ENCODE measurements around the gene UHMK1.
A peak's percentile ranks its signal among the peaks of the same experiment; 100 is the strongest.

UHMK1 gene

DNA sequence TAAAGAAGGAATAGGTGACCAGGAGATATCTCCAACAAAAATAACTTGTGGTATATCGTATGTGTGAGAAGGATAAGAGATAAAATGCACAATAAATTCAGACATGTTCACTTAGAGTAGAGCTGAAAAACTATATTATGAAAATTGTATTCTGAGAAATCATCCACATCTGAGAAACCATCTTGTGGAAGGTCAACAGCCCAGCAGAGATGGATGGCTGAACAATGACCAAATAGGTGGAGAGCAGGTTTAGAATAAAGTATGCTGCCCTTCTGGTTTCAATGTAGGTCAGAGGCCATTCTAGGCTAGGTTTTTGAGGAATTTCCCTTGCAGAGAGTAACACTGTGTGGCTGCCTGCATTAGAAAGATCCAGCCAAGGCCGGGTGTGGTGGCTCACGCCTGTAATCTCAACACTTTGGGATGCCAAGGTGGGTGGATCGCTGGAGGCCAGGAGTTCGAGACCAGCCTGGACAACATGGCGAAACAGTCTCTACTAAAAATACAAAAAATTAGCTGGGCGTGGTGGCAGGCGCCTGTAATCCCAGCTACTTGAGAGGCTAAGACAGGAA, 55.1 kb downstream of the UHMK1 start:
- no peak for DNase-seq (ENCODE audit: low read depth)
- H3K4me3 ChIP-seq (ENCODE audit: low read depth, low read length), result no peak overlapping the region
- TF ChIP-seq, protein P1, sequence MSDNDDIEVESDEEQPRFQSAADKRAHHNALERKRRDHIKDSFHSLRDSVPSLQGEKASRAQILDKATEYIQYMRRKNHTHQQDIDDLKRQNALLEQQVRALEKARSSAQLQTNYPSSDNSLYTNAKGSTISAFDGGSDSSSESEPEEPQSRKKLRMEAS (IDR thresholded peaks at IDR 0.05; ENCODE audit: low read depth, low read length), result no peak
- no peak for TF ChIP-seq POLR2A (IDR thresholded peaks at IDR 0.05; ENCODE audit: extremely low read depth, insufficient read length)
- TF ChIP-seq, protein P2, sequence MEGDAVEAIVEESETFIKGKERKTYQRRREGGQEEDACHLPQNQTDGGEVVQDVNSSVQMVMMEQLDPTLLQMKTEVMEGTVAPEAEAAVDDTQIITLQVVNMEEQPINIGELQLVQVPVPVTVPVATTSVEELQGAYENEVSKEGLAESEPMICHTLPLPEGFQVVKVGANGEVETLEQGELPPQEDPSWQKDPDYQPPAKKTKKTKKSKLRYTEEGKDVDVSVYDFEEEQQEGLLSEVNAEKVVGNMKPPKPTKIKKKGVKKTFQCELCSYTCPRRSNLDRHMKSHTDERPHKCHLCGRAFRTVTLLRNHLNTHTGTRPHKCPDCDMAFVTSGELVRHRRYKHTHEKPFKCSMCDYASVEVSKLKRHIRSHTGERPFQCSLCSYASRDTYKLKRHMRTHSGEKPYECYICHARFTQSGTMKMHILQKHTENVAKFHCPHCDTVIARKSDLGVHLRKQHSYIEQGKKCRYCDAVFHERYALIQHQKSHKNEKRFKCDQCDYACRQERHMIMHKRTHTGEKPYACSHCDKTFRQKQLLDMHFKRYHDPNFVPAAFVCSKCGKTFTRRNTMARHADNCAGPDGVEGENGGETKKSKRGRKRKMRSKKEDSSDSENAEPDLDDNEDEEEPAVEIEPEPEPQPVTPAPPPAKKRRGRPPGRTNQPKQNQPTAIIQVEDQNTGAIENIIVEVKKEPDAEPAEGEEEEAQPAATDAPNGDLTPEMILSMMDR (IDR thresholded peaks at IDR 0.05; ENCODE audit: low read depth, low read length), result no peak
- no peak for TF ChIP-seq MYC (IDR thresholded peaks at IDR 0.05; ENCODE audit: low read depth, low read length)

DNA sequence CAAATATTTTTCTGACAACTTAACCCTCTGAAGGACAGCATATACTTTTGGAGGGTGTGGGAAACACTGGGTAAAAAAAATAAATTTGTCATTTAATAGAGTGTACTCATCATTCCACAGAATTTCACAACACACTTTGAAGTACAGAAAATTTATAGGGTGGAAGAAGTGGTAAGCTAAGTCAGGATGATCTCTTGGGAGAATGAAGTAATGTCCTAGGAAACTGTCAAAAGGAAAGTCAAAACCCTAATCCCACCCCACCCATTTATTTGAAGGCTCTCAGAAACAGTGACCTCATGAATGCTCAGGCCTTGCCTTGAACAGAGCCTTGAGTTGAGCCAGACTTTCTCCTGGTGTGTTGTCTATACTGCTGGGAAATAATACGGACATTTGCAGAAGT, 56.6 kb downstream of the UHMK1 start:
- peak; percentile 18 for DNase-seq (ENCODE audit: low read depth)
- TF ChIP-seq, protein P1 (IDR thresholded peaks at IDR 0.05; ENCODE audit: low read depth, low read length), result no peak
- TF ChIP-seq POLR2A (IDR thresholded peaks at IDR 0.05; ENCODE audit: extremely low read depth, insufficient read length) (no peak), MYC (IDR thresholded peaks at IDR 0.05; ENCODE audit: low read depth, low read length) (no peak)
- TF ChIP-seq, protein P2 (IDR thresholded peaks at IDR 0.05; ENCODE audit: low read depth, low read length), result no peak
- H3K4me3 ChIP-seq (ENCODE audit: low read depth, low read length), result no peak overlapping the region

DNA sequence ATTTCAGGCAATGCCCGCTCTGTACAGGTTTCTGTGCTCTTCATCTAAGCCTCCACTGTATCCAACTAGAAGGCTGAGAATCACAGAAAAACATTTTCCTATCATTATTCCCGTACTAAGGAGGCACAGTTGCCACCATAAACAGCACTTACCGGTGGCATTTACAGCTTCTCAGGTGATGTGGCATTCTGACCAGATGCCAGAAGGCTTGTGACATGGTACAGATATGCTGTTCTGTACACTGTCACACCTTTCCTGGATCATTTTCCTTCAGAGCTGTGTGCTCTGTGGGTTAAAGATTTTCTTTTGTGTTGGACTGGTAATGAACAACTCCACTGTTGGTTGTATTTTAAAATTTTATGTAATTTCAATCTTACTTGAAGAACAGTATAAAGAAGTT, 59.9 kb downstream of the UHMK1 start:
- DNase-seq (ENCODE audit: low read depth), result no peak
- TF ChIP-seq, protein P1 (IDR thresholded peaks at IDR 0.05; ENCODE audit: low read depth, low read length), result no peak
- no peak for TF ChIP-seq MYC (IDR thresholded peaks at IDR 0.05; ENCODE audit: low read depth, low read length)
- no peak for TF ChIP-seq POLR2A (IDR thresholded peaks at IDR 0.05; ENCODE audit: extremely low read depth, insufficient read length)
- TF ChIP-seq, protein P2 (IDR thresholded peaks at IDR 0.05; ENCODE audit: low read depth, low read length), result no peak

DNA sequence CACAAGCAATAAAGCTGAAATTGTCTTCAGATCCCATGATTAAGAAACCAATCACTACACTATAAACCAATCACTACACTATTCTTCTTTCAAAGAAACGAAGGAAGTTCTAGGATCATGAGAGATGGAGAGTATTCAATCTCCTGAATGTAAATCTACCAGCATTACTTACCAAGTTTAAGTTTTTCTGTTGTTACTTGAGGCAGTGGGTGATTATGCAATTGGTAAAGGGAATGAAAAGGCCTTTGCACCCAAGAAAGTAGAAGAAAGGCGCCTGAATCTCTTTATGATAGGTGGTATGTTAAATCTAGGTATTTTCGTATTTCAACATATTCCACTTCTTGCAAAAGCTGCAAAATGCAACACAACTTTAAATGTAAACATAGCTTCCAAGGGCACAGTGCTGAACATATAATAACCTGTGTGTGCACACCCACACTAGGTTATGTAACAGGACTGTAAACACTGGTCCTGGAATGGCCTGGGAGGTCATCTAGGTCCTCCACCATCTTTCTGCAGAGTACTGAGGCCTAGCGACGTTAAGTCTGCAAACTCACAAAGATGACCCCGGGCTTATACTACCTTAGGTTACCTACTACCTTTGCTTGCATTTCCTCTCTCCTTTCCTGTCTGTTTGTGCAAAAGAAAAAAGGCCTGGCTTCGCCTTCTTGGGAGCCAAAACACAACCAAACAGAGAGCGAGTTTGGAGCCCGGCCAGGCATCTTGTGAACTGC, 62.9 kb downstream of the UHMK1 start:
- peak overlapping the region; percentile 48 for H3K4me3 ChIP-seq (ENCODE audit: low read depth, low read length)
- peak; percentile 8 for DNase-seq (ENCODE audit: low read depth)
- TF ChIP-seq, protein P1 (IDR thresholded peaks at IDR 0.05; ENCODE audit: low read depth, low read length), result no peak
- TF ChIP-seq MYC (IDR thresholded peaks at IDR 0.05; ENCODE audit: low read depth, low read length), result no peak
- TF ChIP-seq, protein P2 (IDR thresholded peaks at IDR 0.05; ENCODE audit: low read depth, low read length), result no peak
- TF ChIP-seq POLR2A (IDR thresholded peaks at IDR 0.05; ENCODE audit: extremely low read depth, insufficient read length), result no peak

More for the DNA sequence above, 59.9 kb downstream of the UHMK1 start:
- no peak overlapping the region for H3K4me3 ChIP-seq (ENCODE audit: low read depth, low read length)

DNA sequence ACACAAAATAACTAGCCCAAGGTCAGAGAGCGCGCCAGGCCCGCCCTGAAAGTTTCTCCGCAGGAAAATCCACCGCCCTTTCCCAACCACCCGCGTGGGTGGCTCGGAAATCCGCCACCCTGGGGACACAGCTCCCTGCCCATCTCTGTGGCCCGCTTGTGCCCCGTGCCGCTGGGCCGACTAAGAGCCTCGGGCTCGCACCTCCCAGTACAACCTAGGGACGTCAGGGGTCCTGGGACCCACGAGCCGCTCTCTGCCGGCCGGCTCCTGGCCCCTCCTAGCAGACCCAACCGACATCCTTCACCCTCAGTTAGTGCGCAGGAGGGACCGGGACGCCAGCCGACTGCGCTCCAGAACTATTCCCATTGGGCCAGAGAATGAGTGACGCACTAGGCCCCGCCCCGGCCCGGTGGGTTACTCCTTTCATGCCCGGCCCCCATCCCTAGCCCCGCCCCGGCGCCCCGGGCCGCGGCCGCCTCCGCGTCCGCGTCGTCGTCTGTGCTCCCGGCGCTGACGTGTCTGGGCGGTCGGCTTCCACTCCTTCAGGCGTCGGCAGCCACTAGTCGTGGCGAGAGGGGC, 63.5 kb downstream of the UHMK1 start:
- TF ChIP-seq, protein P2 (IDR thresholded peaks at IDR 0.05; ENCODE audit: low read depth, low read length), result no peak
- TF ChIP-seq POLR2A (IDR thresholded peaks at IDR 0.05; ENCODE audit: extremely low read depth, insufficient read length), result no peak
- no peak for TF ChIP-seq MYC (IDR thresholded peaks at IDR 0.05; ENCODE audit: low read depth, low read length)
- TF ChIP-seq, protein P1 (IDR thresholded peaks at IDR 0.05; ENCODE audit: low read depth, low read length), result no peak
- peak overlapping the region; percentile 48 for H3K4me3 ChIP-seq (ENCODE audit: low read depth, low read length)
- DNase-seq (ENCODE audit: low read depth), result peak; percentile 95
